SU-DHL-6 (cell line): ENCODE measurements around the gene PRDM16.

Experiments used
- EZH2phosphoT487 ChIP-seq: fragments of 200-600 bp; sonication (generic), shearing (Covaris generic); conservative IDR thresholded peaks from 2 replicates; pipeline ENCODE4 v1.6.1; 2018; ENCODE audit warnings: mild to moderate bottlenecking, antibody characterized with exemption, low read length, moderate library complexity, mixed read lengths
- TF ChIP-seq, protein P1 (sequence below): fragments of 200-600 bp; sonication (generic); IDR thresholded peaks from one replicate; pipeline ENCODE4 v1.5.1; 2017; ENCODE audit warnings: antibody characterized with exemption, mild to moderate bottlenecking, low read length, moderate library complexity; ENCODE audit not compliant: insufficient read depth, poor library complexity, severe bottlenecking

DNA sequence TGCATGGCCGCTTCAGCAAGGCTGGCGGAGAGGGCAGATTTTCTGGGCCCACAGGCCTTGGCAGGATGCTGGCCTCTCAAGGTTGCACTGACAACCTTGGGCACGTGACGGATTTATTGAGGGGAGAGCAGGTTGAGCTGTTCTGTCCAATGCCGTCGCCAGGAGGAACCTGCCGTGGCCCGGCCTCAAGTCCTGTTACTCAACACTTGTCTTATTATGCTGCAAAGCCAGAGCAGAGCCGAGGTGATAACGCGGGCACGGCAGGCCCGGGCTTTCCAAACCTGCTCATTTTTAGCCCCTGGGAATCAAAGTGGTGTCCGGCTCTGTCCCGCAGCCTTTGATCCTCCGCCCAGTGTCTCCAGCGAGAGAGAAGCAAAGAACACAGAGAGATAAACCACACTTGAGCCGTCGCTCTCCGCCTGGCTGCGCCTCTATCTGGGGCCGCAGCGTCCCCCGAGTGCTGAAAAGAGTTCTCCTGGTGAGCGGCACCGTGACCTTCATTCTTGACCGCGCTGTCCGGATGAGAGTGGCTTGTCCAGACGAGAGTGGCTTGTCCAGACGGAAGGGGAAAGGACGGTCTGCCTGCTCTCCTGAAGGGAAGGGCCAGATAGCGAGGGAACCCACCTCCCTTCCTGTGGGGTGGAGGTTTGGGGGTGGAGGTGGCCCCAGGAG is 223.2 kb downstream of the PRDM16 start:
- TF ChIP-seq, protein P1, sequence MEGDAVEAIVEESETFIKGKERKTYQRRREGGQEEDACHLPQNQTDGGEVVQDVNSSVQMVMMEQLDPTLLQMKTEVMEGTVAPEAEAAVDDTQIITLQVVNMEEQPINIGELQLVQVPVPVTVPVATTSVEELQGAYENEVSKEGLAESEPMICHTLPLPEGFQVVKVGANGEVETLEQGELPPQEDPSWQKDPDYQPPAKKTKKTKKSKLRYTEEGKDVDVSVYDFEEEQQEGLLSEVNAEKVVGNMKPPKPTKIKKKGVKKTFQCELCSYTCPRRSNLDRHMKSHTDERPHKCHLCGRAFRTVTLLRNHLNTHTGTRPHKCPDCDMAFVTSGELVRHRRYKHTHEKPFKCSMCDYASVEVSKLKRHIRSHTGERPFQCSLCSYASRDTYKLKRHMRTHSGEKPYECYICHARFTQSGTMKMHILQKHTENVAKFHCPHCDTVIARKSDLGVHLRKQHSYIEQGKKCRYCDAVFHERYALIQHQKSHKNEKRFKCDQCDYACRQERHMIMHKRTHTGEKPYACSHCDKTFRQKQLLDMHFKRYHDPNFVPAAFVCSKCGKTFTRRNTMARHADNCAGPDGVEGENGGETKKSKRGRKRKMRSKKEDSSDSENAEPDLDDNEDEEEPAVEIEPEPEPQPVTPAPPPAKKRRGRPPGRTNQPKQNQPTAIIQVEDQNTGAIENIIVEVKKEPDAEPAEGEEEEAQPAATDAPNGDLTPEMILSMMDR = no peak
- no peak for TF ChIP-seq EZH2phosphoT487
